Measurements from ENCODE around the gene BCAS3.

The BCAS3 gene

GRCh38 chr17:61323909-61324868 is 646.5 kb downstream of the BCAS3 start:
- H3K27ac ChIP-seq: no peak overlapping the region
- TF ChIP-seq ZFX (IDR thresholded peaks at IDR 0.05; ENCODE audit: borderline replicate concordance) (no peak), CTCF (IDR thresholded peaks at IDR 0.05) (no peak)

- H3K27ac ChIP-seq: no peak overlapping the region
- TF ChIP-seq CTCF (IDR thresholded peaks at IDR 0.05) (no peak), ZFX (IDR thresholded peaks at IDR 0.05; ENCODE audit: borderline replicate concordance) (no peak)
Measured at GRCh38 chr17:61324950-61325349, 647.3 kb downstream of the BCAS3 start.

GRCh38 chr17:61325382-61326073 is 647.9 kb downstream of the BCAS3 start:
- no peak overlapping the region for H3K27ac ChIP-seq
- TF ChIP-seq ZFX (IDR thresholded peaks at IDR 0.05; ENCODE audit: borderline replicate concordance) (no peak), CTCF (IDR thresholded peaks at IDR 0.05) (no peak)

- H3K27ac ChIP-seq: no peak overlapping the region
- TF ChIP-seq CTCF (IDR thresholded peaks at IDR 0.05) (no peak), ZFX (IDR thresholded peaks at IDR 0.05; ENCODE audit: borderline replicate concordance) (no peak)
Measured at GRCh38 chr17:61326330-61326729, 648.7 kb downstream of the BCAS3 start.

- no peak overlapping the region for H3K27ac ChIP-seq
- no peak for TF ChIP-seq ZFX (IDR thresholded peaks at IDR 0.05; ENCODE audit: borderline replicate concordance)
- TF ChIP-seq CTCF (IDR thresholded peaks at IDR 0.05): no peak
Measured at GRCh38 chr17:61328351-61328750, 650.7 kb downstream of the BCAS3 start.

GRCh38 chr17:61330174-61331150 is 652.8 kb downstream of the BCAS3 start:
- H3K27ac ChIP-seq: no peak overlapping the region
- TF ChIP-seq ZFX (IDR thresholded peaks at IDR 0.05; ENCODE audit: borderline replicate concordance) (no peak), CTCF (IDR thresholded peaks at IDR 0.05) (no peak)
